HEK293 (cell line): Measurements from ENCODE around the gene ZNF775.

Experiments
- CTCF ChIA-PET: fragments of 350-600 bp; formaldehyde crosslinking; extraction: SDS; loops from one replicate; lab custom pipeline; 2021; ENCODE audit warnings: antibody characterized with exemption; lab: Yijun Ruan, JAX
- POLR2A ChIA-PET: fragments of 300-600 bp; formaldehyde crosslinking; extraction: SDS; loops from one replicate; lab custom pipeline; 2020; ENCODE audit warnings: antibody characterized with exemption, inconsistent platforms; lab: Yijun Ruan, JAX
- H3K27ac ChIP-seq: fragments of 200-500 bp; sonication (Bioruptor generic); 2 replicates; pipeline ENCODE4 v1.5.1; 2014; ENCODE audit warnings: low read depth, low read length, control low read depth, inconsistent platforms; ENCODE audit errors: extremely low read depth
- H3K36me3 ChIP-seq, 2 experiments: fragments of 200-500 bp in 1 of 2; sonication (Bioruptor generic) in 1 of 2; 1 replicate in 1 of 2; 2 replicates in 1 of 2; pipeline ENCODE4 v1.5.1; 2014 to 2017; ENCODE audit warnings: inconsistent platforms in 2 of 2, low read length in 2 of 2; ENCODE audit not compliant: control insufficient read depth in 2 of 2, insufficient read depth in 1 of 2
- H3K4me1 ChIP-seq: fragments of 200-500 bp; sonication (Bioruptor generic); 2 replicates; pipeline ENCODE4 v1.5.1; 2014; ENCODE audit warnings: mild to moderate bottlenecking, low read length, inconsistent platforms; ENCODE audit not compliant: control insufficient read depth, insufficient read depth
- H3K4me3 ChIP-seq: 2 replicates; pipeline ENCODE4 v1.5.1; 2011; ENCODE audit warnings: low read depth, mild to moderate bottlenecking, control low read depth, low read length, moderate library complexity
- H3K9me3 ChIP-seq: fragments of 200-500 bp; sonication (Bioruptor generic); 2 replicates; pipeline ENCODE4 v1.5.1; 2014; ENCODE audit warnings: low read depth, low read length, inconsistent platforms; ENCODE audit not compliant: control insufficient read depth, insufficient read depth
- OSR2 ChIP-seq: fragments of 450-650 bp; formaldehyde crosslinking; IDR thresholded peaks from 2 replicates; pipeline ENCODE4 v1.5.1; 2016; ENCODE audit warnings: missing biosample characterization, missing genetic modification characterization
- TRIM28 ChIP-seq: IDR thresholded peaks from 2 replicates; pipeline ENCODE4 v1.6.1; 2011; ENCODE audit warnings: low read length, control low read depth, borderline replicate concordance
- YY2 ChIP-seq: fragments of 450-650 bp; formaldehyde crosslinking; IDR thresholded peaks from 2 replicates; pipeline ENCODE4 v1.5.1; 2016; ENCODE audit warnings: missing biosample characterization, missing genetic modification characterization
- ZBTB1 ChIP-seq: fragments of 450-650 bp; formaldehyde crosslinking; IDR thresholded peaks from 2 replicates; pipeline ENCODE4 v1.5.1; 2016; ENCODE audit warnings: missing biosample characterization, missing genetic modification characterization
- ZNF132 ChIP-seq: fragments of 450-650 bp; formaldehyde crosslinking; IDR thresholded peaks from 2 replicates; pipeline ENCODE4 v1.5.1; 2017; ENCODE audit warnings: missing biosample characterization, missing genetic modification characterization, borderline replicate concordance
- ZNF138 ChIP-seq: fragments of 450-650 bp; formaldehyde crosslinking; IDR thresholded peaks from 2 replicates; pipeline ENCODE4 v1.5.1; 2016; ENCODE audit warnings: missing biosample characterization, missing genetic modification characterization, borderline replicate concordance
- ZNF140 ChIP-seq: fragments of 450-650 bp; formaldehyde crosslinking; IDR thresholded peaks from 2 replicates; pipeline ENCODE4 v1.5.1; 2016; ENCODE audit warnings: missing biosample characterization, missing genetic modification characterization
- ZNF2 ChIP-seq: fragments of 450-650 bp; formaldehyde crosslinking; IDR thresholded peaks from 2 replicates; pipeline ENCODE4 v1.5.1; 2016; ENCODE audit warnings: missing biosample characterization, missing genetic modification characterization
- ZNF335 ChIP-seq: fragments of 450-650 bp; formaldehyde crosslinking; conservative IDR thresholded peaks from 2 replicates; pipeline ENCODE4 v1.5.1; 2016; ENCODE audit warnings: missing biosample characterization, missing genetic modification characterization
- ZNF777 ChIP-seq: fragments of 450-650 bp; formaldehyde crosslinking; IDR thresholded peaks from 2 replicates; pipeline ENCODE4 v1.5.1; 2017; ENCODE audit warnings: missing biosample characterization, missing genetic modification characterization, borderline replicate concordance
- TF ChIP-seq, protein P1 (sequence below): fragments of 450-650 bp; formaldehyde crosslinking; IDR thresholded peaks from 2 replicates; pipeline ENCODE4 v1.5.1; 2016; ENCODE audit warnings: missing biosample characterization, missing genetic modification characterization
- TF ChIP-seq, protein P2 (sequence below): fragments of 450-650 bp; formaldehyde crosslinking; IDR thresholded peaks from 2 replicates; pipeline ENCODE4 v1.5.1; 2017; ENCODE audit warnings: missing biosample characterization, missing genetic modification characterization
- TF ChIP-seq, protein P3 (sequence below): fragments of 450-650 bp; formaldehyde crosslinking; conservative IDR thresholded peaks from 2 replicates; pipeline ENCODE4 v1.5.1; 2016; ENCODE audit warnings: low read depth, missing biosample characterization, missing genetic modification characterization
- TF ChIP-seq, protein P4 (sequence below): fragments of 450-650 bp; formaldehyde crosslinking; IDR thresholded peaks from 2 replicates; pipeline ENCODE4 v1.5.1; 2016; ENCODE audit warnings: missing biosample characterization, missing genetic modification characterization
- TF ChIP-seq, protein P5 (sequence below): fragments of 450-650 bp; formaldehyde crosslinking; IDR thresholded peaks from 2 replicates; pipeline ENCODE4 v1.5.1; 2016; ENCODE audit warnings: missing biosample characterization, missing genetic modification characterization
- TF ChIP-seq, protein P6 (sequence below): fragments of 450-650 bp; IDR thresholded peaks from 2 replicates; pipeline ENCODE4 v1.5.1; 2018; ENCODE audit warnings: missing biosample characterization, mild to moderate bottlenecking, missing genetic modification characterization

The ZNF775 gene

DNA sequence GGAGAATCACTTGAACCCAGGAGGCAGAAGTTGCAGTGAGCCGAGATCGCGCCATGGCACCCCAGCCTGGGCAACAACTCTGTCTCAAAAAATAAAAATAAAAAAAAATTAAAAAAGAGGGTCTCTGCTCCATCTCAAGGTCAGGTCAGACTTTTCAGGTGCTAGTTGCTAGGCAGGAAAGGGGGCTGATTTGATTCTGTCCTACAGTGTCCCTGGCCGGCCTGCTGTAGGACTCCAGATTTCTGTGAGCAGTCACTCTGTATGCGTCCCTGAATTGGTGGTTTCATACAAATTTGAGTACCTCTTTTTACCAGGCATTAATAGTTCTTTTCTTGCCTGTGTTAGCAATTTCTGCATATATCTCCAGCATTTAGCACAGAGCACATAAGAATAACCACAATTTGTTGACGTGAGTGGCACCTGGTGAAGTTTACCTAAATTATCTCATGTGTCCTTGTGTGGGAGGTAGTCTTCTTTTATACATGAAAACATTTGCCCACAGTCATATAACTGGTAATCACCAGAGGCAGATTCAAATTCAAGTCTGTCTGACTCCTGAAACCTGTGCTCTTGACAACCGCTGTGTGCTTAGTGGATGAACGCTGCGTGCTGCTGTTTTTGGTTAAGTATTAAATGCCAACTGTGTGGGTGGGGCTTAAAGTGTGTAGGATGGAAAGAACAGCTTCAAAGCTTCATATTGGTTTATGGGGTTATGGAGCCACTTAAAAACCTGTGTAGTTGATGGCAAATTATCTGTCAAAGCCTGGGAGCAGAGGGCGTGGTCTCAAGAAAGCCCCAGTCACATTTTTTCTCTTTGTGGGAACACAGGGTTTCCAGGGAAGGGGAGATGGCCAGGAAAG lies 3.2 kb upstream of the ZNF775 start (continued):
- TF ChIP-seq, protein P1, sequence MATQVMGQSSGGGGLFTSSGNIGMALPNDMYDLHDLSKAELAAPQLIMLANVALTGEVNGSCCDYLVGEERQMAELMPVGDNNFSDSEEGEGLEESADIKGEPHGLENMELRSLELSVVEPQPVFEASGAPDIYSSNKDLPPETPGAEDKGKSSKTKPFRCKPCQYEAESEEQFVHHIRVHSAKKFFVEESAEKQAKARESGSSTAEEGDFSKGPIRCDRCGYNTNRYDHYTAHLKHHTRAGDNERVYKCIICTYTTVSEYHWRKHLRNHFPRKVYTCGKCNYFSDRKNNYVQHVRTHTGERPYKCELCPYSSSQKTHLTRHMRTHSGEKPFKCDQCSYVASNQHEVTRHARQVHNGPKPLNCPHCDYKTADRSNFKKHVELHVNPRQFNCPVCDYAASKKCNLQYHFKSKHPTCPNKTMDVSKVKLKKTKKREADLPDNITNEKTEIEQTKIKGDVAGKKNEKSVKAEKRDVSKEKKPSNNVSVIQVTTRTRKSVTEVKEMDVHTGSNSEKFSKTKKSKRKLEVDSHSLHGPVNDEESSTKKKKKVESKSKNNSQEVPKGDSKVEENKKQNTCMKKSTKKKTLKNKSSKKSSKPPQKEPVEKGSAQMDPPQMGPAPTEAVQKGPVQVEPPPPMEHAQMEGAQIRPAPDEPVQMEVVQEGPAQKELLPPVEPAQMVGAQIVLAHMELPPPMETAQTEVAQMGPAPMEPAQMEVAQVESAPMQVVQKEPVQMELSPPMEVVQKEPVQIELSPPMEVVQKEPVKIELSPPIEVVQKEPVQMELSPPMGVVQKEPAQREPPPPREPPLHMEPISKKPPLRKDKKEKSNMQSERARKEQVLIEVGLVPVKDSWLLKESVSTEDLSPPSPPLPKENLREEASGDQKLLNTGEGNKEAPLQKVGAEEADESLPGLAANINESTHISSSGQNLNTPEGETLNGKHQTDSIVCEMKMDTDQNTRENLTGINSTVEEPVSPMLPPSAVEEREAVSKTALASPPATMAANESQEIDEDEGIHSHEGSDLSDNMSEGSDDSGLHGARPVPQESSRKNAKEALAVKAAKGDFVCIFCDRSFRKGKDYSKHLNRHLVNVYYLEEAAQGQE (tag by site-specific recombination) = no peak
- 0 out of 2 replicates have a peak, but pooled peaks have one; percentile 25 for TF ChIP-seq OSR2 (tag by site-specific recombination)

DNA sequence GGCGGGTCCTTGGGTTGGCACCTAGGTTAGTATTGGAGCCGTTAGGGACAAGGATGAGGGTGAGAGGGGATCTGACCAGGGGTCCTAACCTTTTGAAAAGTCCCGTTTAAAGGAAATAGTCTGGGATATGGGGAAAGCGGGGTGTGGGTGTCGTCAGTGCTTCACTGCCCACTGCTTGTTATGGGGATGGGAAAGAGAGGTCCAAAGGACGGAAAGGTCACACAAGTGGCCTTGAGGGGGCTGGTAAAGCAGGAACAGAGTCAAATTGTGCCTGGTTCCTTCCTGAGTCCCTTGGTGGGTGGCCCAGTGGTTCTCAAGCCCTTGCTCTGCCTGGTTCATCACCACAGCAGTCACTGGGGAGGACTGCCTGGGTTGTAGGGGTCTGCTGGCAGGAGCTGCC lies 2.6 kb upstream of the ZNF775 start:
- H3K4me3 ChIP-seq = no peak overlapping the region
- peaks cover 3% of the 10 kb centered on the region; the same call in 1 of the 2 replicates for H3K4me1 ChIP-seq
- ChIA-PET CTCF (no interaction called here), POLR2A (interaction anchor here (2.2 kb wide), 1 partner anchor 8 kb away, joined by 18 read pairs; the partner anchor contains the start of gene REPIN1)
- no peak overlapping the region for H3K27ac ChIP-seq
- H3K36me3 ChIP-seq = peaks cover 0 to 31% of the 10 kb centered on the region in 2 experiments; a peak in 1 of 3 replicates
- TF ChIP-seq ZNF138 (tag by site-specific recombination) (no peak), ZNF777 (tag by site-specific recombination) (no peak), ZNF132 (tag by site-specific recombination) (no peak), ZNF335 (tag by site-specific recombination) (no peak)
- TF ChIP-seq, protein P2, sequence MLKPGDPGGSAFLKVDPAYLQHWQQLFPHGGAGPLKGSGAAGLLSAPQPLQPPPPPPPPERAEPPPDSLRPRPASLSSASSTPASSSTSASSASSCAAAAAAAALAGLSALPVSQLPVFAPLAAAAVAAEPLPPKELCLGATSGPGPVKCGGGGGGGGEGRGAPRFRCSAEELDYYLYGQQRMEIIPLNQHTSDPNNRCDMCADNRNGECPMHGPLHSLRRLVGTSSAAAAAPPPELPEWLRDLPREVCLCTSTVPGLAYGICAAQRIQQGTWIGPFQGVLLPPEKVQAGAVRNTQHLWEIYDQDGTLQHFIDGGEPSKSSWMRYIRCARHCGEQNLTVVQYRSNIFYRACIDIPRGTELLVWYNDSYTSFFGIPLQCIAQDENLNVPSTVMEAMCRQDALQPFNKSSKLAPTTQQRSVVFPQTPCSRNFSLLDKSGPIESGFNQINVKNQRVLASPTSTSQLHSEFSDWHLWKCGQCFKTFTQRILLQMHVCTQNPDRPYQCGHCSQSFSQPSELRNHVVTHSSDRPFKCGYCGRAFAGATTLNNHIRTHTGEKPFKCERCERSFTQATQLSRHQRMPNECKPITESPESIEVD (tag by site-specific recombination) = no peak
- no peaks in the 10 kb centered on the region for H3K9me3 ChIP-seq

DNA sequence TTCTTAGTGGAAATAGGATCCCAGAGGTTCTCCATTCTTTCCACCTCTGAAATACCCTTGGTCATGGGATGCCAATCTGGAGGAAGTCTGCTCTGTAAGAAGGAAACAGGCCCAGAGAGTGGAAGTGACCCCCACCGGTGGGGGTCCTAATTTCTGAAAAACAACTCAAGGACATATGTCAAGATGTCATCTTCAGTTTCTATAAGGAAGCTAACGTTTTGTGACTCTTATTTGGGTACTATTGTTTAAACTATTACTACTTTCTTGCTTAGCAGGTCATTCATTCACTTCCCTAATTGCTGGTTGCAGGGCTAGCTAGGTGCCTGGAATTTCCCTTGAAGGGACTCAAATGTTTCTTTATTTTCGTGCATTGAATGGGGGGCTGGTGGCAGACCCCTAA lies 1.9 kb upstream of the ZNF775 start:
- H3K36me3 ChIP-seq = peaks cover 0 to 25% of the 10 kb centered on the region in 2 experiments; a peak in 1 of 3 replicates
- no peak overlapping the region for H3K4me3 ChIP-seq
- H3K9me3 ChIP-seq = no peaks in the 10 kb centered on the region
- CTCF ChIA-PET = interaction anchor here (0.8 kb wide), 1 partner anchor 21 kb away, joined by 6 read pairs; no protein-coding TSS in a partner anchor
- H3K4me1 ChIP-seq = peaks cover 3% of the 10 kb centered on the region; the same call in 1 of the 2 replicates
- no peak overlapping the region for H3K27ac ChIP-seq
- no peak for TF ChIP-seq YY2
- TF ChIP-seq, protein P3, sequence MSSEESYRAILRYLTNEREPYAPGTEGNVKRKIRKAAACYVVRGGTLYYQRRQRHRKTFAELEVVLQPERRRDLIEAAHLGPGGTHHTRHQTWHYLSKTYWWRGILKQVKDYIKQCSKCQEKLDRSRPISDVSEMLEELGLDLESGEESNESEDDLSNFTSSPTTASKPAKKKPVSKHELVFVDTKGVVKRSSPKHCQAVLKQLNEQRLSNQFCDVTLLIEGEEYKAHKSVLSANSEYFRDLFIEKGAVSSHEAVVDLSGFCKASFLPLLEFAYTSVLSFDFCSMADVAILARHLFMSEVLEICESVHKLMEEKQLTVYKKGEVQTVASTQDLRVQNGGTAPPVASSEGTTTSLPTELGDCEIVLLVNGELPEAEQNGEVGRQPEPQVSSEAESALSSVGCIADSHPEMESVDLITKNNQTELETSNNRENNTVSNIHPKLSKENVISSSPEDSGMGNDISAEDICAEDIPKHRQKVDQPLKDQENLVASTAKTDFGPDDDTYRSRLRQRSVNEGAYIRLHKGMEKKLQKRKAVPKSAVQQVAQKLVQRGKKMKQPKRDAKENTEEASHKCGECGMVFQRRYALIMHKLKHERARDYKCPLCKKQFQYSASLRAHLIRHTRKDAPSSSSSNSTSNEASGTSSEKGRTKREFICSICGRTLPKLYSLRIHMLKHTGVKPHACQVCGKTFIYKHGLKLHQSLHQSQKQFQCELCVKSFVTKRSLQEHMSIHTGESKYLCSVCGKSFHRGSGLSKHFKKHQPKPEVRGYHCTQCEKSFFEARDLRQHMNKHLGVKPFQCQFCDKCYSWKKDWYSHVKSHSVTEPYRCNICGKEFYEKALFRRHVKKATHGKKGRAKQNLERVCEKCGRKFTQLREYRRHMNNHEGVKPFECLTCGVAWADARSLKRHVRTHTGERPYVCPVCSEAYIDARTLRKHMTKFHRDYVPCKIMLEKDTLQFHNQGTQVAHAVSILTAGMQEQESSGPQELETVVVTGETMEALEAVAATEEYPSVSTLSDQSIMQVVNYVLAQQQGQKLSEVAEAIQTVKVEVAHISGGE = no peak
- TF ChIP-seq, protein P4, sequence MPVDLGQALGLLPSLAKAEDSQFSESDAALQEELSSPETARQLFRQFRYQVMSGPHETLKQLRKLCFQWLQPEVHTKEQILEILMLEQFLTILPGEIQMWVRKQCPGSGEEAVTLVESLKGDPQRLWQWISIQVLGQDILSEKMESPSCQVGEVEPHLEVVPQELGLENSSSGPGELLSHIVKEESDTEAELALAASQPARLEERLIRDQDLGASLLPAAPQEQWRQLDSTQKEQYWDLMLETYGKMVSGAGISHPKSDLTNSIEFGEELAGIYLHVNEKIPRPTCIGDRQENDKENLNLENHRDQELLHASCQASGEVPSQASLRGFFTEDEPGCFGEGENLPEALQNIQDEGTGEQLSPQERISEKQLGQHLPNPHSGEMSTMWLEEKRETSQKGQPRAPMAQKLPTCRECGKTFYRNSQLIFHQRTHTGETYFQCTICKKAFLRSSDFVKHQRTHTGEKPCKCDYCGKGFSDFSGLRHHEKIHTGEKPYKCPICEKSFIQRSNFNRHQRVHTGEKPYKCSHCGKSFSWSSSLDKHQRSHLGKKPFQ = no peak
- no peak for TF ChIP-seq ZNF138 (tag by site-specific recombination)
- TF ChIP-seq TRIM28 = no peak
- TF ChIP-seq, protein P5, sequence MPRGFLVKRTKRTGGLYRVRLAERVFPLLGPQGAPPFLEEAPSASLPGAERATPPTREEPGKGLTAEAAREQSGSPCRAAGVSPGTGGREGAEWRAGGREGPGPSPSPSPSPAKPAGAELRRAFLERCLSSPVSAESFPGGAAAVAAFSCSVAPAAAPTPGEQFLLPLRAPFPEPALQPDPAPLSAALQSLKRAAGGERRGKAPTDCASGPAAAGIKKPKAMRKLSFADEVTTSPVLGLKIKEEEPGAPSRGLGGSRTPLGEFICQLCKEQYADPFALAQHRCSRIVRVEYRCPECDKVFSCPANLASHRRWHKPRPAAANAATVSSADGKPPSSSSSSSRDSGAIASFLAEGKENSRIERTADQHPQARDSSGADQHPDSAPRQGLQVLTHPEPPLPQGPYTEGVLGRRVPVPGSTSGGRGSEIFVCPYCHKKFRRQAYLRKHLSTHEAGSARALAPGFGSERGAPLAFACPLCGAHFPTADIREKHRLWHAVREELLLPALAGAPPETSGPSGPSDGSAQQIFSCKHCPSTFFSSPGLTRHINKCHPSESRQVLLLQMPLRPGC = no peak
- no peak for TF ChIP-seq ZNF2 (tag by site-specific recombination)
- TF ChIP-seq ZNF140 (tag by site-specific recombination) = no peak
- no peak for TF ChIP-seq ZBTB1
- TF ChIP-seq, protein P6, sequence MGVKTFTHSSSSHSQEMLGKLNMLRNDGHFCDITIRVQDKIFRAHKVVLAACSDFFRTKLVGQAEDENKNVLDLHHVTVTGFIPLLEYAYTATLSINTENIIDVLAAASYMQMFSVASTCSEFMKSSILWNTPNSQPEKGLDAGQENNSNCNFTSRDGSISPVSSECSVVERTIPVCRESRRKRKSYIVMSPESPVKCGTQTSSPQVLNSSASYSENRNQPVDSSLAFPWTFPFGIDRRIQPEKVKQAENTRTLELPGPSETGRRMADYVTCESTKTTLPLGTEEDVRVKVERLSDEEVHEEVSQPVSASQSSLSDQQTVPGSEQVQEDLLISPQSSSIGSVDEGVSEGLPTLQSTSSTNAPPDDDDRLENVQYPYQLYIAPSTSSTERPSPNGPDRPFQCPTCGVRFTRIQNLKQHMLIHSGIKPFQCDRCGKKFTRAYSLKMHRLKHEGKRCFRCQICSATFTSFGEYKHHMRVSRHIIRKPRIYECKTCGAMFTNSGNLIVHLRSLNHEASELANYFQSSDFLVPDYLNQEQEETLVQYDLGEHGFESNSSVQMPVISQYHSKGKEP = no peak
- TF ChIP-seq, all 188 proteins: peak for 0
- POLR2A ChIA-PET = interaction anchor here (0.6 to 2.2 kb wide), 2 partner anchors 8 to 716 kb away, joined by 3 to 18 read pairs; partner anchors contain the start of gene REPIN1
